Endometrial microvascular endothelial cells (primary cell): ENCODE results near the gene MPIG6B. TPM values are rescaled to one million over a fixed set of nuclear protein-coding genes. Genes with fewer than 3 reads are reported as not detected.

Experiments
- in situ Hi-C: cut with HindIII; loops from 2 replicates; pipeline ENCODE4 v1.10.0; 2017; ENCODE audit warnings: low sequenced_read_pairs, low pct_unique_long_range_greater_than_20kb; ENCODE audit errors: inconsistent ontology term
- total RNA-seq: library from RNA; depleted of rRNA; stranded (reverse); fragments of >200 nt; gene quantifications from one replicate; pipeline ENCODE4 v1.2.3, GENCODE V29; 2015; ENCODE audit errors: inconsistent ontology term

The MPIG6B gene
- total RNA-seq, 1 donor from 2014 or later = not detected

- in situ Hi-C loops = no loop called here
These were observed 5.5 kb upstream of the MPIG6B start for GRCh38 chr6:31717499-31718222.

DNA sequence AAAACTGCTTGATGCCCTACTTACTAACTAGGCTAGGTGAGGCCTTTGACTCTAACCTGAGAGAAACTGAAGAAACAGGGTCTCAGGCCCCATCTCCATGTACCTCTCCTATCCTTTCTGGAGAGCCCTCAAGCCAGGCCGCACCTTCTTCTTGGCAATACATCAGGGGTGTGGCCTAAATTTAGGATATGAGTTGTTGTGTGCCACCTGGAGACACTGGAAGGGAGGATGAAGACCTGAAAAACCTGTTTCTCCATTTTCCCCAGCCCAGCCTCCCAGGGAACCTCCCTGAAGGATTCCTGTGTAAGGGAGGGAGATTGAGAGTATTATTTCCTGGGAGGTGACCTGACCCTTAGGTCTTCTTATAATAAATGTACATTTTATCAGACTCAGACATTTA, 4.9 kb upstream of the MPIG6B start:
- in situ Hi-C loops = no loop called here

- in situ Hi-C loops = no loop called here
These were observed 4.2 kb upstream of the MPIG6B start for GRCh38 chr6:31719001-31719400.

- in situ Hi-C loops = no loop called here
These were observed 2.9 kb upstream of the MPIG6B start for GRCh38 chr6:31720196-31720770.

DNA sequence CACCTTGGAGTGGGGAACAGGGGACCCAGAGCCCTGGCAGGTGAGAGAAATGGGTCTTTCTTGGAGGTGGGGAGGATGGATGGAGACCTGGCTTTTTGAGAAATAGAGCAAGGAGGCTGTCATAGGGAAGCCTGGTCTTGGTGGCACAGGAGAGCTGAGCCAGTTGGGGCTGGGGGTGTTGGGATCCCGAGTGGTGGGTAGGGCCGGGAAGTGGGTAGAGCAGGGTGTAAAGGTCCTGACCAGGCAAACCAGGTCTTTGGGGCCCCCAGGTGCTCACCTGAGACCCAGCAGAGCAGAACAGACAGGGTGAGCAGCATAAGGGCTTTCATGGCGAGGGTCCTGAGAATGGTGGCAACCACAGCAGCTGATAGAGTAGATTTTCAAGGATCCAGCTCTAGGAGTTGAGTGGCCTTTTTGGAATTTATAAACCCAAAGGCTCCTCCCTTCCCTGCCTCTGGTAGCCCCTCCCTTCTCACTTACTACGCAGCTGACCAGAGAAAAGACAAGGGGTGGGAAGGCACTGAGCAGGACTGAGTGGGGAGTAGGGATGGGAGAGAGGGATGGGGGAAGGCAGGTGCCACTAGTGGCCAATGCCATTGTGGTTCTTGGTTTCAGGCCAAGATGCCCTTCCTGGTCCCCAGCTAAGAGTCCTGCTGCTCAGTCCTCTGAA, 1.7 kb upstream of the MPIG6B start, which contains the start of gene LY6G6C:
TSS of gene LY6G6C (minus strand) at position 396 of the 670 bp plus-strand sequence. CDS start at position 329, 67 bp downstream.
- in situ Hi-C loops = no loop called here

- in situ Hi-C loops = no loop called here
These were observed 1.0 kb upstream of the MPIG6B start for GRCh38 chr6:31722173-31722572.

DNA sequence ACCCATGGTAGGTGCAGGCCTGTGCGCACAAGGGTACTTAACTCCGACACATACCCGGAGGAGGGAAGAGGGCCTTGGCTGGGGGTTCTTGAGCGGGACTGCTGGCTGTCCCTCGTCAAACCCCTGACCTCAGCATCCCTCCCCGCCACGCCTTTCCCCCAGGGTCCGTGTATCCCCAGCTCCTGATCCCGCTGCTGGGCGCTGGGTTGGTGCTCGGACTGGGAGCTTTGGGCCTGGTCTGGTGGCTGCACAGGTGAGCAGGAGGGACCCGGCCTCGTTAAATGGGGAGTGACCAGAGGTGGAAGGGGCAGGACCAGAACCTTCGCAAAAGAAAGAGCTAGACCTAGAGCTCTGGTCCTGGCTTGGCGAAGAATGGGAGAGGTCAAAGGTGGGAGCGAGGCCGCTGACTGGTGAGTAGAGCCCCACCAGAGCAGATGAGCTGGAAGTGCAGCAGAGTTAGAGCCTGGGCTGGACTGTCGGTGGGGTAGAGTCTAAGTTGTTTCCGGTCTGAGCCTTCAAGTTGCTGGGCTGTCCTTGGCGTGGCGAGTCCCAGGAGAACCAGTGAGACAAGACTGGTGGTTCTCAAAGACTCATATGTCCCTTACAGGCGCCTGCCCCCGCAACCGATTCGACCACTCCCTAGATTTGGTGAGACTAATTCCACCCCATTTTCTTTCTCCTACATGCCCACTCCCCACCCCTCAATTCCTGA, 963 bp downstream of the MPIG6B start:
- in situ Hi-C loops = no loop called here

DNA sequence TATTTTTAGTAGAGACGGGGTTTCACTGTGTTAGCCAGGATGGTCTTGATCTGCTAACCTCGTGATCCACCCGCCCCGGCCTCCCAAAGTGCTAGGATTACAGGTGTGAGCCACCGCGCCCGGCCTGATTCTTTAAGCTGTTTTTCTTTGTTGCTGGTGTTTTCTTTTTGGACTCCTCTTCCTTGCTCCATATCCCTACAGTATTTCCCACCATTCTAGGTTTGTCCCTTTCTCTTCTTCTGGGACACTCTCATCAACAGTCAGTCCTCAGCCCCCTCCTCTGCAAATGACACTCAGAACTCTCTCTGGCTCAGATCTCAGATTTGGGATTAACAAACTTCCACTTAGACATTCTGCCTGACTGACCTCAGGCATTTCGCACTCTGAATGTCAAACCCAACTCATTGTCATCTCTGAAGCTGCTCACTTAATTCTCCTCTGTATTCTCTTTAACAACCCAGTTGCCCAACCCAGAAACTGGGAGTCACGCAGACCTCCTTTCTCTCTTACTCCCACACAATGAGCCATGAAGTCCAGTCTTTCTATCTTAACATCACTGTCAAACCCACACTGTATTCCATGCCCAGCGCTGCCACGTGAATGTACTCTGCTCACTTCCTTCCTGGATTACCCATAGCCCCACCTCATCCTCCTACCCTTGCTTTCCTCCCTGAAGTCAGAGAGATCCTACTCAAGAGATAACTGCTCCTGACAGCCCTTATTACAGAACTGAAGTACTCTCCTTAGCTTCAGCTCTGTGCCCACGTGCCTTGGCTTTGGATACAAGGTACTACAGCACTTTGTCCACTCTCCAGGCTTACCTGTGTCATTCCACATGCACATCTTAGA, 2.6 kb downstream of the MPIG6B start:
- in situ Hi-C loops = no loop called here

DNA sequence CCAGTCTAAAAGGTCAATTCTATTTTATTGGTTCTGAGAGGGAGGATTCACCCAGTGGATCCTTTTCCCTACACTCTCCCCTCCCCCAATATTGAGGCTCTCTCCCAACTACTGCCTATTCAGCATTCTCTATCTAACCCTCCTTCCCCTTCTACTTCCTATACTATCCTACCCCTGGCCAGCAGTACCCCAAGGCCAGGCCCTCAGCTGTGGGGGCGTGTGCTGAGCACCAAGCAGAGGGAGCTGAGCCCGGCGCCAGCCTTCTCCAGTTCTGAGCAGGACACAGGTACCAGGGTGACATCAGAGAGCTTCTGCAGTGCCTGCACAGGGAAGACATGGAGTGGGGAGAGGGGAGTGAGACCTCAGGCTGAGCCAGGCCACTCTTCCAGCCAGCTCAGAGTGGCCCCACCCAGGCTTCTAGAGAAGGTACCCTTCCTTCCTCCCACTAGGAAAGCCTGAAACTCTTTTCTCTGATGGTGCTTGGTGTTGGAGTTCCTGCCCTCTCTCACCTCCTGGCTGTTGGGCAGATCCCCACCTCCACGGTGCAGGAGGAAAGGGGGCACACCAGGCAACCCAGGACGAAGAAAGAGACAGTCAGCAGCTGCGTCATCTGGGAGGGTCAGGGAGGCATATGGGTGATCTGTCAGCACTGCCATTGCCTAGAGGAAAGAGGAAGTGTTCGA, 4.0 kb downstream of the MPIG6B start:
- in situ Hi-C loops = no loop called here

DNA sequence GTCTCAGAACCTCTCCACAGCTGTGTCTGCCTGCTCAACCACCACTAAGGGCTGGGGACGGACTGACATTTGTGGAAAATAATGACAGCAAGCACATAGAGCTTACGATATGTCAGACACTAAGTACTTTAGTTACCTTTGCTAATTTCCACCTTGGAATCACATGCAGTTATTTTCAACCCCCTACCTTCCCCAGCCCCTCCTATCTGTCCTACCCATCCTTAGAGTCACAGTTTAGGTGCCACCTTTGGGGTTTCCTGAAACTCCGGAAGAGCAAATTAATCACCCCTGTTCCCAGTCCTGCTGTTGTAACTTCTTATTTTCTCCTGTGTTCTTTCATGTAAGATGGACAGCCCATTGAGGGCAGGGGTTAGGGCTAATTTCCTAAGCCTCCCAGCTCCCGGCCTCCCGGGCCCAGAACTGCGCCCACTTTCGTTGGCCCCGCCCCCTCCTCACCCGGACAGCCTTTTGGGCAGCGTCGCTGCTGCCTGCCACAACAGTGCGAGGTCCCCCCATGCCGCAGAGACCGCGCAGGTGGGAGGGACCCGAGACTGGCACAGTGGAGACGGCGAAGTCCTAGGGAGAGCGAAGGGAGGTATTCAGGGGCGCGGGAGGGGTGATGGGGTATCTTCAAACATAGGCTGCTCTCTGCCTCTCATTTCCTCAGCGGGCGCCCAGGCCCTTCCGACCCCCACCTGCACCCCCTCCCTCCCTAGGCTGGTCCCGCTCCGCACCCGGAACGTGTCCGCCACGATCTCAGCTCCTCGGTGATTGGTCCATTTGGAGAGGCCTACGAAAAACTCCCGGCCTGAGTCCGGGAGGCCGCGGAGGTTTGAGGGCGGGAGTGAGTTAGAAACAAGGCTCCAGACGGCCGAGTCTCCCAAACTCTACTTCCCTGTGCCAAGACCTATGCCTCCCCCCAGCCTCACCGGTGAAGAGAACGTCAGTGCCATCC, 4.8 kb downstream of the MPIG6B start:
- in situ Hi-C loops = no loop called here

GRCh38 chr6:31728767-31729514, 5.8 kb downstream of the MPIG6B start, which contains the start of gene DDAH2:
Gene DDAH2, minus strand, starts transcription at chr6:31729299. Its CDS starts 138 bp downstream, at chr6:31729161.
- in situ Hi-C loops = no loop called here

- in situ Hi-C loops = no loop called here
These were observed 6.4 kb downstream of the MPIG6B start for GRCh38 chr6:31729515-31729978.

GRCh38 chr6:31729979-31730630, 6.9 kb downstream of the MPIG6B start:
- in situ Hi-C loops = no loop called here

DNA sequence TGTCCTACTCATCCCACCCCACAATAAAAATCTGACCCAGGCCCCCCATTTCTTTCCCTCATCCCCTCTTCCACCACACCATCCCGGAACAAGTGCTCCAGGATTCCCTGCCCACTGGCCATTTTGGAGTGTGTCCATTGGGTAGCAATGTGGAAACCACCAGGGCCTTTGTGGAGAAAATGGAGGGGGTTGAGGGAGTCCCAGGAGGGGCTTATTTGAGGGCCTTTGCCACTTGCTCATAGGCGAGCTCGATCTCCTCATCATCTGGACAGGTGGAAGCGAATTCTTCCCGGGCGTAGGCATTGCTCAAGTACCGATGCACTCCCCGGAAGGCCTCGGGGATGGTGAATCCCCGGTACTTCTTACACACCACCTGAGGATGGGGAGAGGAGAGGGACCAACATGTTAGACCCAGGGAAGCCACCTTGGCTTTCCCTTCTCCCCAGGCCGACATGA, 7.5 kb downstream of the MPIG6B start:
- in situ Hi-C loops = no loop called here

DNA sequence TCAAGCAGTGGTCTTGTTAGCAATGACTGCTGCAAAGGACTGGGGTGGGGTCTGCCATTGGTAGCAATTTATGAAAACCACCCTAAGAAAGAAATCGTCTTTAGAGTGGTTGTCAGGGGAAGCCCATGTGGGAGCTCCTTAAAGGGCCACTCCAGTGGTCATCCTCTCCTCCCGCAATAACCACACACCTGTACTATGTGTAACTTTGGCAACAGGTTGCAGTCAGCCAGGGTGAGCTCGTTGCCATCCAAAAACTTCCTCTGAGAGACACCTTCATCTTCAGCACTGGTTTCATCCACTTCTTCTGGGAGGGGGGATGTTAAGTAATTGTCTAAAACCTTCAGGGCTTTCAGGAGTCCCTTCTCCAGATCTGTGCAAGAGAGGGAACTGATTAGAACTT, 8.9 kb downstream of the MPIG6B start:
- in situ Hi-C loops = no loop called here

GRCh38 chr6:31733734-31734133, 10.6 kb downstream of the MPIG6B start:
- in situ Hi-C loops = no loop called here
